Activated CD4-positive, alpha-beta T cell treated with anti-CD3 and anti-CD28 coated beads, Interleukin-2, amount 50 U/mL, for 48 hours (primary cell): ENCODE data around the gene MARK1.
"Not testable (repeated sequence)": the region's sequence is repeated elsewhere in the genome, so short reads cannot be mapped to it uniquely, and the experiment has no call there.

Experiments used
- DNase-seq, 2 experiments: peaks; one replicate each; pipeline ENCODE4 v3.0.0-alpha.2; 2020

MARK1 gene

GRCh38 chr1:220529521-220530020 is 1.6 kb downstream of the MARK1 start:
- no peak for DNase-seq

GRCh38 chr1:220533504-220534109 is 5.7 kb downstream of the MARK1 start:
- no peak for DNase-seq

- DNase-seq = no peak
These were observed 17.0 kb downstream of the MARK1 start for GRCh38 chr1:220544901-220545303.

GRCh38 chr1:220550811-220551399 is 23.0 kb downstream of the MARK1 start:
- no peak for DNase-seq

GRCh38 chr1:220551718-220552117 is 23.8 kb downstream of the MARK1 start:
- DNase-seq = no peak

GRCh38 chr1:220552672-220553260 is 24.8 kb downstream of the MARK1 start:
- no peak for DNase-seq

- DNase-seq = no peak
These were observed 28.7 kb downstream of the MARK1 start for GRCh38 chr1:220556641-220557040.

- DNase-seq = no peak
These were observed 35.6 kb downstream of the MARK1 start for GRCh38 chr1:220563564-220563963.

- DNase-seq = no peak
These were observed 36.3 kb downstream of the MARK1 start for GRCh38 chr1:220564216-220564615.

GRCh38 chr1:220565670-220566069 is 37.7 kb downstream of the MARK1 start:
- DNase-seq = no peak

GRCh38 chr1:220566869-220567268 is 38.9 kb downstream of the MARK1 start:
- DNase-seq = no peak

- no peak for DNase-seq
These were observed 44.5 kb downstream of the MARK1 start for GRCh38 chr1:220572416-220572815.

GRCh38 chr1:220573836-220574235 is 45.9 kb downstream of the MARK1 start:
- DNase-seq = no peak

- no peak for DNase-seq
These were observed 48.0 kb downstream of the MARK1 start for GRCh38 chr1:220575718-220576497.

GRCh38 chr1:220577926-220578325 is 50.0 kb downstream of the MARK1 start:
- no peak for DNase-seq

- DNase-seq = no peak
These were observed 51.4 kb downstream of the MARK1 start for GRCh38 chr1:220579317-220579716.

GRCh38 chr1:220592714-220593113 is 64.8 kb downstream of the MARK1 start:
- no peak for DNase-seq

GRCh38 chr1:220594356-220594755 is 66.4 kb downstream of the MARK1 start:
- no peak for DNase-seq

- no peak for DNase-seq
These were observed 67.2 kb downstream of the MARK1 start for GRCh38 chr1:220595179-220595578.

- no peak for DNase-seq
These were observed 77.0 kb downstream of the MARK1 start for GRCh38 chr1:220604926-220605325.

GRCh38 chr1:220605651-220606050 is 77.7 kb downstream of the MARK1 start:
- DNase-seq = not testable (repeated sequence)

- not testable (repeated sequence) for DNase-seq
These were observed 83.2 kb downstream of the MARK1 start for GRCh38 chr1:220611100-220611499.

GRCh38 chr1:220616836-220617235 is 88.9 kb downstream of the MARK1 start:
- DNase-seq = no peak

GRCh38 chr1:220628431-220628830 is 100.5 kb downstream of the MARK1 start:
- no peak for DNase-seq
